Smooth muscle cell (in vitro differentiated cells): ENCODE measurements around the gene GPATCH2. TPM values are rescaled to one million over a fixed set of nuclear protein-coding genes. Genes with fewer than 3 reads are reported as not detected.

Experiments used
- DNase-seq: peaks from one replicate; lab custom pipeline; 2025; ENCODE audit not compliant: unreplicated experiment; lab: John Stamatoyannopoulos, UW
- H2AFZ ChIP-seq: fragments of 200-600 bp; sonication (generic); 2 replicates; pipeline ENCODE4 v1.6.0; 2016; ENCODE audit warnings: antibody characterized with exemption, low read depth, mild to moderate bottlenecking
- H3F3A ChIP-seq: fragments of 200-600 bp; sonication (generic); 2 replicates; pipeline ENCODE4 v1.6.0; 2017; ENCODE audit warnings: antibody characterized with exemption, low read depth
- H3K27ac ChIP-seq: fragments of 200-600 bp; sonication (generic); 2 replicates; pipeline ENCODE4 v1.5.1; 2016; ENCODE audit warnings: low read depth, mild to moderate bottlenecking
- H3K27me3 ChIP-seq: fragments of 200-600 bp; sonication (generic); 2 replicates; pipeline ENCODE4 v1.6.1; 2016; ENCODE audit warnings: low read depth, mild to moderate bottlenecking
- H3K36me3 ChIP-seq: fragments of 200-600 bp; sonication (generic); 2 replicates; pipeline ENCODE4 v1.5.1; 2016; ENCODE audit warnings: low read depth
- H3K4me1 ChIP-seq: fragments of 200-600 bp; sonication (generic); 2 replicates; pipeline ENCODE4 v1.5.1; 2016; ENCODE audit warnings: low read depth
- H3K4me2 ChIP-seq: fragments of 200-600 bp; sonication (generic); 2 replicates; pipeline ENCODE4 v1.6.0; 2016; ENCODE audit warnings: mild to moderate bottlenecking
- H3K4me3 ChIP-seq: fragments of 200-600 bp; sonication (generic); 2 replicates; pipeline ENCODE4 v1.5.1; 2016; ENCODE audit warnings: mild to moderate bottlenecking
- H3K79me2 ChIP-seq: fragments of 200-600 bp; sonication (generic); 2 replicates; pipeline ENCODE4 v1.6.0; 2016; ENCODE audit warnings: low read depth, mild to moderate bottlenecking
- H3K9ac ChIP-seq: fragments of 200-600 bp; sonication (generic); 2 replicates; pipeline ENCODE4 v1.6.0; 2016; ENCODE audit warnings: low read depth
- H3K9me3 ChIP-seq: fragments of 200-600 bp; sonication (generic); replicated peaks from 2 replicates; pipeline ENCODE4 v1.5.1; 2016; ENCODE audit warnings: low read depth
- H4K20me1 ChIP-seq: fragments of 200-600 bp; sonication (generic); 2 replicates; pipeline ENCODE4 v1.6.0; 2016; ENCODE audit warnings: low read depth
- CTCF ChIP-seq: fragments of 200-600 bp; sonication (generic); IDR thresholded peaks from 2 replicates; pipeline ENCODE4 v1.5.1; 2017; ENCODE audit warnings: borderline replicate concordance, mild to moderate bottlenecking, antibody characterized with exemption; ENCODE audit not compliant: insufficient read depth, poor library complexity, severe bottlenecking
- WGBS: methylation state at CpG from one replicate; pipeline ENCODE4 v1.1.7; 2016; ENCODE audit warnings: low lambda C conversion rate; 5-methylcytosine and 5-hydroxymethylcytosine counted together
- polyA plus RNA-seq: library from polyadenylated mRNA; unstranded; fragments of >200 nt; fragmentation: Nextera tagmentation; extraction: Ambion mirVana; gene quantifications from 2 replicates; pipeline ENCODE4 v1.2.1, GENCODE V29; 2016
- total RNA-seq: library from RNA; depleted of rRNA; stranded (reverse); fragments of >200 nt; gene quantifications from 2 replicates; pipeline ENCODE4 v1.2.3, GENCODE V29; 2014

The GPATCH2 gene
- total and polyA plus RNA-seq, 2 experiments from 2014 or later: 5.6 to 16.4 TPM

GRCh38 chr1:217506878-217507277 lies 124.0 kb downstream of the GPATCH2 start:
- no peak overlapping the region for H3K4me2 ChIP-seq
- no peaks in the 10 kb centered on the region for H3K9me3 ChIP-seq
- H3K9ac ChIP-seq: no peak overlapping the region
- no peak overlapping the region for H2AFZ ChIP-seq
- no peaks in the 10 kb centered on the region for H4K20me1 ChIP-seq
- 75% methylated on average over 2 of the region's 2 CpGs for WGBS
- no peak overlapping the region for H3K4me3 ChIP-seq
- H3K27me3 ChIP-seq: no peaks in the 10 kb centered on the region
- DNase-seq: no peak
- H3K36me3 ChIP-seq: no peaks in the 10 kb centered on the region
- H3K4me1 ChIP-seq: no peaks in the 10 kb centered on the region
- no peaks in the 10 kb centered on the region for H3K79me2 ChIP-seq
- peak overlapping the region; percentile 47 for H3K27ac ChIP-seq
- H3F3A ChIP-seq: no peaks in the 10 kb centered on the region
- no peak for TF ChIP-seq CTCF

- Histone ChIP-seq H2AFZ (no peak overlapping the region), H3K36me3 (no peaks in the 10 kb centered on the region), H4K20me1 (no peaks in the 10 kb centered on the region), H3K4me3 (no peak overlapping the region), H3K4me2 (no peak overlapping the region), H3K27me3 (no peaks in the 10 kb centered on the region), H3K27ac (no peak overlapping the region), H3K79me2 (no peaks in the 10 kb centered on the region), H3K4me1 (no peaks in the 10 kb centered on the region), H3K9me3 (no peaks in the 10 kb centered on the region), H3F3A (no peaks in the 10 kb centered on the region), H3K9ac (no peak overlapping the region)
- DNase-seq: no peak
- TF ChIP-seq CTCF: no peak
- WGBS: 82% methylated on average over 5 of the region's 5 CpGs
These were observed 132.7 kb downstream of the GPATCH2 start for GRCh38 chr1:217498209-217498608.

- Histone ChIP-seq H3K4me3 (no peak overlapping the region), H3K27me3 (no peaks in the 10 kb centered on the region), H4K20me1 (no peaks in the 10 kb centered on the region), H3K27ac (no peak overlapping the region), H3K9ac (no peak overlapping the region), H3K79me2 (no peaks in the 10 kb centered on the region), H3K4me1 (no peaks in the 10 kb centered on the region), H3F3A (no peaks in the 10 kb centered on the region), H3K9me3 (no peaks in the 10 kb centered on the region), H3K36me3 (no peaks in the 10 kb centered on the region), H3K4me2 (no peak overlapping the region), H2AFZ (no peak overlapping the region)
- no peak for DNase-seq
- TF ChIP-seq CTCF: no peak
These were observed 135.6 kb downstream of the GPATCH2 start for GRCh38 chr1:217495249-217495648.

- Histone ChIP-seq H3K79me2 (no peaks in the 10 kb centered on the region), H3K9ac (no peak overlapping the region), H2AFZ (no peak overlapping the region), H3K36me3 (no peaks in the 10 kb centered on the region), H4K20me1 (no peaks in the 10 kb centered on the region), H3K27ac (no peak overlapping the region), H3F3A (no peaks in the 10 kb centered on the region), H3K27me3 (no peaks in the 10 kb centered on the region), H3K4me3 (no peak overlapping the region), H3K9me3 (no peaks in the 10 kb centered on the region), H3K4me1 (no peaks in the 10 kb centered on the region), H3K4me2 (no peak overlapping the region)
- DNase-seq: no peak
- no peak for TF ChIP-seq CTCF
- WGBS: 91% methylated on average over 2 of the region's 2 CpGs
These were observed 136.1 kb downstream of the GPATCH2 start for GRCh38 chr1:217494767-217495166.
